GM21528 (cell line): Measurements from ENCODE around the gene ACP7.
"Not testable (repeated sequence)": the region's sequence is repeated elsewhere in the genome, so short reads cannot be mapped to it uniquely, and the experiment has no call there.

ENCODE experiments used
- ATAC-seq: cut with Tn5 transposase; IDR thresholded peaks from one replicate; pipeline ENCODE4 v1.9.1; 2021; ENCODE audit warnings: mild to moderate bottlenecking, moderate library complexity; ENCODE audit not compliant: unreplicated experiment, low FRiP score

Gene ACP7

DNA sequence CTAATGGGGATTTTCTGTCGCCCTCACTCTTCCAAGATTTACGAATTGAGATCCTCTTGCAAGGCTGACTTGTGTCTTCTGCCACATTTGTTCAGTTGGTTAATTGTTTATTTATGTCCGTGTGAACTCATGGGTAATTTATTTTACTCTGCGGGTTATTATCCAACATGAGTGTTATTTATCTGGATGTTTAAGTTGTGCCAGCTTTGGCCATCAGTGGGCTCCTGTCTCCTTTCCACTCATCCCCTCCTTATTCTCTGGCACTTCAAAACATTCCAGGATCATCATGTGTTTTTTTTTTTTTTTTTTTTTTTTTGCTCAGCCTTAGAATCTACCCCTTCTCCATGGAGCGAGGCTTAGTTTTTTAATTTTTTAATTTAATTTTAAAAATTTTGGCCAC lies 19.0 kb downstream of the ACP7 start:
- no peak for ATAC-seq

GRCh38 chr19:39104186-39104596 lies 20.0 kb downstream of the ACP7 start:
- no peak for ATAC-seq

GRCh38 chr19:39106194-39106593 lies 22.0 kb downstream of the ACP7 start:
- ATAC-seq = no peak

GRCh38 chr19:39109641-39110040 lies 25.5 kb downstream of the ACP7 start:
- ATAC-seq = no peak

- no peak for ATAC-seq
These were observed 26.2 kb downstream of the ACP7 start for GRCh38 chr19:39110263-39110967.

GRCh38 chr19:39111593-39112199 lies 27.5 kb downstream of the ACP7 start:
- no peak for ATAC-seq

DNA sequence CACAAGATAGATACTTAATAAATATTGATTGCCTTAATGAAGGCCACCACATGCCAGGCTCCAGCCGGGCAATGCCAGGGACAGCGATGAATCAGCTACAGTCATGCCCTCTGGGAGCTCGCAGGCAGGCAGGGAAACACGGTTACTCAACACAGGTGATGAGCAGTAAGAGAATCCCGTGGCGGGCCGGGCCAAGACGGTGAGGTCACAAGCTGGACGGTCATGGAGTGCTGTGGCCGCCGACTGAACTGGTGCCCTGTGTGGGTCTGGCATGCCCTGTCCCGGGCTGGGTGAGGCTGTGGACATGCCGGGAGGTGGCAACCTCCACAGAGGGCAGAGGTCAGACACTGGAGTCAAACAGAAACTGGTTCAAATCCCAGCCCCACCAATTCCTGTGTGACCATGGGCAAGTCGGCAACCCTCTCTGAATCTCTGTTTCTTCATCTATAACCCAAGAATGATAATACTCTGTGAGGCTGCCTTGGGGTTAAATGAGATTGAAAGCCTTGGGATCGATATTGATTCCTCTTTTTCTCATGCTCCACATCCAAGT lies 28.2 kb downstream of the ACP7 start:
- no peak for ATAC-seq

DNA sequence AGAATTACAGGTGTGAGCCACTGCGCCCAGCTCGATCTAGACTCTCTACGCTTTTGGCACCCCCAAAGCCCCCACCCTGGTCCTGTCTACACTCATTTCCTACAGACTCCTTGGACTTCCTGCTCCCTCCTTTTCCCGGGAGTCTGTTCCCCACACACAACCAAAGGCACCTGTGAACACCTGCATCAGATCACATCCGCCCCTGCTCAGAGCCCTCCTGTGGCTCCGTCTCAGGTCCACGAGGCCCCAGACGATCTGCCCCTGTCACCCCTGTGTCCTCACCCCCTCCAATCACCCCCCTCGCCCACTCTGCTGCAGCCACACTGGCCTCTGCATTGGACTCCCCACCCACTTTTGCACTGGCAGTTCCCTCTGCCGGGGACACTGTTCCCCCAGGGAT lies 29.0 kb downstream of the ACP7 start:
- no peak for ATAC-seq

- ATAC-seq = no peak
These were observed 31.1 kb downstream of the ACP7 start for GRCh38 chr19:39115105-39115847.

DNA sequence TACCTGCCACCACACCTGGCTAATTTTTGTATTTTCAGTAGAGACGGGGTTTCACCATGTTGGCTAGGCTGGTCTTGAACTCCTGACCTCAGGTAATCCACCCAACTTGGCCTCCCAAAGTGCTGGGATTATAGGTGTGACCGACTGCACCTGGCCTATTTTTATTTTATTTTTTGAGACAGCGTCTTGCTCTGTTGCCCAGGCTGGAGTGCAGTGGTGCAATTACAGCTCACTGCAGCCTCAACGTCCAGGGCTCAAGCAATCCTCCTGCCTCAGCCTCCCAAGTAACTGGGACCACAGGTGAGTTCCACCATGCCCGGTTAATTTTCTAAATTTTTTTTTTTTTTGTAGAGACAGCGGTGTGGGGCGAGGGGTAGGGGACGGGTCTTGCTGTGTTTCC lies 32.9 kb downstream of the ACP7 start:
- not testable (repeated sequence) for ATAC-seq

DNA sequence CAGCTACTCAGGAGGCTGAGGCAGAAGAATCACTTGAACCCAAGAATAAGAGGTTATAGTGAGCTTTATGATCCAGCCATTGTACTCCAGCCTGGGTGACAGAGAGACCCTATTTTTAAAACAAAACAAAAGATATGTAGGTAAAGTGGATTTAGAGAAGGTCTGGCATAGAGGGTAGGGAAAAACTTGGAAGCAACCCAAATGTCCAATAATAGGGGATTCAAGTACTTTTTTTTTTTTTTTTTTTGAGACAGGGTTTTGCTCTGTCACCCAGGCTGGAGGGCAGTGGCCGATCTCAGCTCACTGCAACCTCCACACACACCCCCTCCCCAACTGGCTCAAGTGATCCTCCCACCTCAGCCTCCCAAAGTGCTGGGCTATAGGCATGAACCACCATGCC lies 35.7 kb downstream of the ACP7 start:
- no peak for ATAC-seq

GRCh38 chr19:39122934-39123731 lies 39.0 kb downstream of the ACP7 start:
- no peak for ATAC-seq

GRCh38 chr19:39124136-39124764 lies 40.1 kb downstream of the ACP7 start:
- ATAC-seq = no peak

GRCh38 chr19:39125199-39125553 lies 41.0 kb downstream of the ACP7 start:
- no peak for ATAC-seq

DNA sequence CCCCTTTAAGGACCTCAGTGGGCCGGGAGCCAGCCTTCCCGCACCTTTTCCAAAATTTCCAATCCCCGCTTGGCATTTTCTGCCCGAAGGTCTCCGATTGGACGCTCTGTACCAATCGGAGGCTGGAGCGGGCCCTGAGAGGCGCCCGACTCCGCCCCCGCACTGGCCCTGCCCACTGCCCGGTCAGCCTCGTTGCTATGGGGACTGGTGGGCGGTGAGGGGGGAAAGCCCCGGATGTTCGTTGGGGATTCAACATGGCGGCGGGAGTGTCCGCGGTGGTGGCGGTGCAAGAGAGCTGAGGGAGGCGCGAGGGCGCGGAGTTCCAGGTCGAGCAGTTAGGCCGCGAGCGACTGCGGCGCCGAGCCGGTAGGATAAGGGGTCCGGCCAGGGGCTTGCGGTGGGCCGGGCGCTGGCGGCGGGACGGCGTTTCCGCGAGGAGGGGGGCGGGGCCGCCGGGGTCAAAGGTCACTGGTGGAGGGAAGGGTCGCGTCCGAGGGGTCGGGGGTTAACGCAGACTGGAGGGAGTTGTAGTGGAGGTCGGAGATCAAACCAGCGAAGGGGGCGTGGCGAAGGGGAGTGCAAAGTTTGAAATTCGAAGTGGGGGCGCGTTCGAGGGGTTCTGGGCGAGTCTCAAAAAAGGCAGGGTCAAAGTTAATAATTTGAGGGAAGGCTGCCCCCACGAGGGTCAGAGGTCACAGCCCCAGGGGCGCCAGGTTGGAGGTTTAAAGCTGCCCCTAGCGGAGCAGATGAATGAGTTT lies 41.6 kb downstream of the ACP7 start, which contains the start of gene PAK4:
TSS of gene PAK4 (plus strand) at position 233 of the 758 bp plus-strand sequence. CDS start 43,768 bp downstream, outside the sequence.
- peak; percentile 67 for ATAC-seq

DNA sequence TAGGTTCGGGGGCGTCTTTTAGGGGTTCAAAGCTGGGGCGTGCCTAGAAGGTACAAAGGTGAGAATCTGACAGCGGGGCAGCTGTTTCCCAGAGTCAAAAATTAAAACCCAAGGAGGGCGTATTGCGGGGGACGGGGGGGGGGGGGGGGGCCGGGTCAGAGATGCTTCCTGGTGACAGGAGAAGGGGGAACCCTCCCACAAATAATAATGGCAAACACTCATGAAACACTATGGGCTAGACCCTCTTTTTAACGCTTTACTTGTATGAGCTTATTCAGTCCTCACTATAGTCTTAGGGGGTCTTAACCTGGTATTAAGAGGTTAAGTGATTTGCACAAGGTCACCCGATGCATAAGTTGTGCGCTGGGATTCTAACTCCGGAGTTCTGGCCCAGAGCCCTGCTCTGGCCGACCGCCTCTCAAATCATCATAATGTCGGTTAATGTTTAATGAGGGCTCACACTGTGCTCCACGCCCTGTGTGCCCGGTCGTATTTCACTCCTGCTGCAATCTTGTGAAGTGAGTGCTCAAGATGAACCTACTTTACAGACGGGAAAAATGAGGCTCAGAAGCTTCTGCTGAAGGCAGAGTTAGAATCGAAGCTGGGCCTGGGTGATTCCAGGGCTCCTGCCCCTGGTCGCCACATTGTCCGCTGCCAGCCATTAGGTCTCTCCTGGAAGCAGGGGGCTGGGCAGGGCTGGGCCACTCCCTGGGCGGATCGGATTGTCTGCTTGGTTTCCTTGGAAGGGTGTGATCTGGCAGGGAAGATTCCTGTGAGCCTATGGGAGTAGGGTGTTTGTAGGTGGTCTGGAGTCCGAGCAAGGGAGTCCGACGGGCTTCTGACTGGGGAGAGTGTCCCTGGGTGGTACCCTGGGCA lies 42.4 kb downstream of the ACP7 start:
- no peak for ATAC-seq

DNA sequence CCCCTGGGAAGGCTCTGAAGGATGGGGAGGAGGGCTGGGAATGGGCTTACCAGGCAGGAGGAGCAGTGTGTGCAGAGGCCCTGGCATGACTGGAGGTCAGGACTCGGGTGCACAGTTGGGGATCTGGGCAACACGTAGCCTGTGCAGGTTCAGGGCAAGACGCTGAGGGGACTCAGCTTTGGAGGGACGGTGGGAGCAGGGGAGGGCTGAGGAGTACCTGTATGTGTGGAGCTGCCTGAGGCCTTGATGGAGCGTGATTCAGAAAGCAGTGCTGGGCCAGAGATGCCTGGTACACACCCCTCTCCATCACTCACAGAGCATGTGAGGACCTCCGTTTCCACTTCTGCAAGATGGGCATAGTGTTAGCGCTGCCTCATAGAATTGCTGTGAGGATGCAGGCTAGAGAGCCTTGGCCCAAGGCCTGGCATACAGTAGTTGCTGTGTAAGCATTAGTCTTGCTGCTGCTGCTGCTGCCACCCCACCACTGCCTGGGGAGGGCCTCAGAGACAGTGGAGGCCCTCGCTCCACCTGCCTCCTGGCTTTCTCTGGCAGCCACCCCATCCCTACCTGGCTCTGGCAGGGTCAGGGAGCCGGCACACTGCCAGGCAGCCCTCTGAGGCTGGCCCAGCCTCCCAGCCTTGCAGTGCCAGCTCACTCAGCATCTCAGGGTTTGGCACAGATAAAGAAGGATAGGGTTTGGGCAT lies 43.8 kb downstream of the ACP7 start:
- no peak for ATAC-seq
